D721Med (cell line): ENCODE results near the gene CPSF3.

ENCODE experiments used
- DNase-seq: peaks from one replicate; pipeline ENCODE4 v3.0.0; 2011; ENCODE audit warnings: low spot score; ENCODE audit not compliant: insufficient read length
- FAIRE-seq: peaks from 2 replicates; lab custom pipeline; 2011; peaks lifted over from hg19 to GRCh38; lab: Jason Lieb, UNC
- CTCF ChIP-seq: IDR thresholded peaks from 2 replicates; pipeline ENCODE4 v1.5.1; 2012; ENCODE audit warnings: mild to moderate bottlenecking, control low read depth; ENCODE audit not compliant: insufficient read depth; ENCODE audit errors: missing control alignments

The CPSF3 gene

GRCh38 chr2:9420495-9420894, 3.0 kb upstream of the CPSF3 start:
- FAIRE-seq (no peak), DNase-seq (no peak)
- TF ChIP-seq CTCF, result no peak

GRCh38 chr2:9422321-9423099, 944 bp upstream of the CPSF3 start:
- FAIRE-seq, result no peak
- DNase-seq, result no peak
- TF ChIP-seq CTCF, result no peak

GRCh38 chr2:9423922-9424272, 443 bp downstream of the CPSF3 start:
- FAIRE-seq, result no peak
- no peak for DNase-seq
- no peak for TF ChIP-seq CTCF

GRCh38 chr2:9424447-9425164, 1.2 kb downstream of the CPSF3 start:
- FAIRE-seq (no peak), DNase-seq (no peak)
- TF ChIP-seq CTCF, result no peak

- DNase-seq, result no peak
- no peak for TF ChIP-seq CTCF
- FAIRE-seq, result no peak
Measured at GRCh38 chr2:9428965-9429577, 5.6 kb downstream of the CPSF3 start.

- TF ChIP-seq CTCF, result no peak
- no peak for DNase-seq
- FAIRE-seq, result no peak
Measured at GRCh38 chr2:9430316-9431293, 7.2 kb downstream of the CPSF3 start.
